CD4-positive, alpha-beta T cell treated with Interferon gamma for 1 hour (primary cell): ENCODE data around the gene ELAVL2.

Experiments used
- DNase-seq: peaks from one replicate; pipeline ENCODE4 v3.0.0-alpha.2; 2020

Gene ELAVL2

DNA sequence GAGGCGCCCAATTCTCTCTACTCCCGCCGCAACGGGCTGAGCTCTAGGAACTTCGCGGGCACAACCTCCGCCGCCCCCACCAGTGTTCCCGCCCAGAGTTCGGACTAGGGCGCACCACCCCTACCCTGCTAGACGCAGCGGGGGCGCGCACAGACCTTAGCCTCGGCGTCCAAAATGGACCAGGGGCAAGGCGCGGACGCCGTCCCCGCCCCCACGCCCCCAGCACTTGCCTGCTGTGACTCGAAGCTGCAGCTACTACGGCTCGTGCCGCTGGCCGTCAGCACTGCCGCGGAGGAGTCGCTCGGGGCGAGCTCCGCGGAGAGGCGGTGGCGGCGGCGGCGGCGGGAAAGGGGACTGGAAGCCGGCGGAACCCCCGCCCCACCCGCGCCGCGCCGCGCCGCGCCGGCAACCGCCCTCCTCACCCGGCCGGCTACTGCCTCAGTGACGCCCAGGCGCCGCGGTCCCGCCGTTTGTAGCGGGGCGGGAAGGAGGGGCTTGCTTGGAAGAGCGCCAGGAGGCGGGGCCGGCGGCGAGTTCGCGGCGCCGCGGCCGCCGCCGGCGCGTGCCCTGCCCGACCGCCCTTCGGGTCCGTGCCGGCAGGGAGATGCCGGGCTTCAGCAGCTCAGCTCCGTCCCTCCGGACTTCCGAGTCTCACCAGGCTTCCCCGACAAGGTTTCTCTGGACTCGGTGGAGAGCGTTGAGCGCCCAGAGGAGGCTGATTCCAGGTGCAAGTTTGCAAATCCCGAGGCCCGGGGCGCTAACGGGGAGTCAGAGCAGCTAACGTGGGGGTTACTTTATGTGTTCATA is 4.5 kb downstream of the ELAVL2 start:
- no peak for DNase-seq

DNA sequence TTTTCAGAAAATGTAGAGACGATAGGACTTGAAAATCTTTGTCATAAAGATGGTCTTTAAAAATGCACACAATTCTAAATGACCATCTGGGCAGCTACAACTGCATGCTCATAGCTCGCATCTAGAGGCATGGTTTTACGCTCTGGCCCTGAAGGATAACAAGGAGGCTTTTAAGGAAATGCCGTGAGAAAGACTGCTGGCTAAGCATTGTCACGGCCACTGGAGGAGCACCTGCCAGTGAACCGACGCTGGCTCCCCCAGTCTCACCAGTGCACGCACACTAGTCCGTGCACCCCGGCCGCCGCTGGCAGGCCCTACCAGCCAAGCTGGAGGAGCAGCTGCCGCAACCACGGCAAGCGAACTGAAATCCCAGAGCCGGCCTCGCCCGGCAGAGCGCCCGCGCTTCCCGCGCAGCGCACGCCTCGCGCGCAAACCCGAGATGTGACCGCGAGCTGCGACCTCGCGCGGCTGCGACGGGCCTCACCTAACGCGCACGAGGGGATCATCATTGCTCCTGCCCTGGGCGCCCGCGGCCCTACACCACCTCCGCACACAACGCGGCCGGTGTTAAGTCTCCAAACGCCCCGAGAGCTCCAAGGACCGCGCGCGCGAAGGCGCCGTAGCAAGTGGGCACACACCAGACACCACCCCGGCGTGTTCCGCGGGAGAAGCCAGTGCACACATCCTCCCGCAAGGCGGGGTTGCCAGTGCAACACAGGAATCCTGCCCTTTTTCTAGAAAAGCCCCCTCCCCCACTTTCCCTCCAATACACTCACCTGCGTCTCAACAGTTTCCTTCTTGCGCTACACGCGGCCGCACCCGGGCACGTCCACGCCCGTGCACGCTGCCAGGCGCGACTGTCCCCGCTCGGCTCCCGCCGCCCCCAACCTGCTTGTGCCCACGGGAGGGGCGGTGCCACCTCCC is 5.3 kb downstream of the ELAVL2 start:
- DNase-seq: no peak

DNA sequence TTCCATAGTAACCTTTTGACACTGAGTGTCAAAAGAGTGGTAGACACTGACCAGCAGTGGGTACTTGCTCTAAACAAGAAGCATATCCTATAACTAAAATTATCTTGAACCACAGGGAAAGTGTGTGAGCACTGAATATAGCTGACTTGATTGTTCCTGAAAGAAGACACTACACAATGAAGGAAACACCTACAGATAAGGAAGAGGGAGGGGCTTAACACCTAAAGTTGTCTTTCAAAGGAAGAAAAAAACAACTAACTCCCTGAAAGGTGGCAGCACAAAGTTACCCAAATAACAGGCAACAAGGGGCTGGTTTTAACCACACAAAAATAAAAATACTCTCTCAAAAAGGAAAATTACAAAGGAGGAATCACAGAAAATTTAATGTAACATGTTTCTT is 6.6 kb downstream of the ELAVL2 start:
- DNase-seq: no peak

DNA sequence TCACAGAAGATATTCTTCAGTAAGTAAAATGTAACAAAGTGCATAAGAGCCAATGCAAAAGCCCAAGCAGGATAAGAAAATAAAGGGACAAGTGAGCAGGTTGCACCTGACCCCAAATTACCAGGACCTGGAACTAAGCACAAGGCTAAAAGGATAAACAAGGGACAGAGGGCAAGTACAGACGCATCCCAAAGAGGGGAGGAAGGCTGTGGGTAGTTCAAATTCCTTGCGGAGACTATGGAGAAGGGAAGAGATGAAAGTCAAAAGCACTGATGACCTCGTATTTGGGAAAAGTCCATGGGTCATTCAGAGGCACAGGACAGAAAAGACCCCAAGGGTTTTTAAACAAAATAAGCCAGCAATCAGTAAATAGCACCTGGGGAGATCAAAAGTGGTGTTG is 11.8 kb downstream of the ELAVL2 start:
- no peak for DNase-seq

DNA sequence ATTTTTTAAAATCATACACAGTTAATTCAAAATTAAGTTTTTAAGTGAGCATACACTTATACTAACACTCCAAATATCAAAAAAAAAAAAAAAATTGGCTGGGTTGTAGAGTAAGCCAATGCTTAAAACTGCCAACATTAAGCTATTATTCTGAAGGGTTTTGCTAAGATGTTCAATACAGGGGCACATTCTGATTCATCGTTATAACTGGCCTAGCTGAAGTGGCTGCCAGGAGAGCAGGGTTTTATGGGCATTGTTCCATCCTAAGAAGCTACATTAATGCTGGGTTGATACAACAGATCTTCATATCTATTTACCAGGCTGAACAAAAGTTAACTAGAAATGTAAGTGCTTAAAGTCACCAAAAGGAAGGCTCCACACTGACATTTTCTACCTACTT is 13.4 kb downstream of the ELAVL2 start:
- DNase-seq: no peak

DNA sequence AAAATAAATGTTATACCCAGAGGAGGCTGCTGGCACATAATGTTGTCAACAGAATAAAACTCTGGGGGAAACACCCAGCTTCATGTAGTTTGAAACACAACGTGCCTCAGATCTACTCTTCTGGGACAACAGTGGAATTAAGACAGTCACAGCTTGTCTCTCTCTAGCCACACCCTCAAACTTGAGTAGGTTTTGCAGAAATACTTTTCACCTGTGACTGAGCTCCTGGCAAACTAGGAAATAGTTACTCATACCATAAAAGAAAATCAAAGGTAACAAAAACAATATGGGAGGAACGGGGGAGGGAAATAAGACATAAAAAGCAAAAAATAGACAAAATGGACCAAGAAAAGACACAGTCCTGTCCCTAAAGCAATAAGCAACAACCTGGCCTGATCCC is 14.4 kb downstream of the ELAVL2 start:
- DNase-seq: no peak

DNA sequence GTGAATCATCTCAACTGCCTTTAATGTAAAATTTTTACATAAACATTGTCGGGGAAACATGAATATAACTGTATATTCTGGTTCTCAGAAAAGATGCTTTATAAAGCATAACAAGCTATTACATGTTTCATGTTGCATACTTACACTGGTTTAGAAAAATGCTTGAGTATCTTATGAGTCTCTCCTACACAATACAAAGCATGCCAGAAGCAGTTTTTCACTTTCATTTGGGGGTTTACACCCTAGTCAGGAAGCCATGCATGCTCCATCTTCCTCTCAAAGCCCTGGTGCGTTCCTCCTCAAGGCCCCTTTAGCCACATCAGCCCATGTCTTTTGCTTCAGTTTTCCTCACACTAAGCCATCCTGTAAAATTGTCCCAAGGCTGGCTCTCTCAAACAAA is 22.8 kb downstream of the ELAVL2 start:
- no peak for DNase-seq

DNA sequence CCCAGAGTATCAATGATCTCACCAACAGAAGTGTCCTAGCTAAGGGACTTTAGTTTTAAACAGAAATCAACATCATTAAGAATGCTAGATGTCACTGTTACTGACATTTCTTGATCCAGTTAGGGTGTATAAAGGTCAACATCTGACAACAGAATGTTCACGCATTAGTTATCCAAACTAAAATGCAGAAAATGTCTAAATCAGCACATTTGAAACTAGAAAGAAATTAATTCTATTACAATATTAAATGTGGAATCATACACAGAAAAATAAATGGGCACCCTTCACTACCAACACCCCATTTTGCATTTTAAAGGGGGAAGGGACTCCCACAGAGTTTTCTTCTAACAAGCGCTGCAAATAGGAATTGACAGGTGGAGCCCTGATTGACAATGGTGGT is 24.5 kb downstream of the ELAVL2 start:
- no peak for DNase-seq

DNA sequence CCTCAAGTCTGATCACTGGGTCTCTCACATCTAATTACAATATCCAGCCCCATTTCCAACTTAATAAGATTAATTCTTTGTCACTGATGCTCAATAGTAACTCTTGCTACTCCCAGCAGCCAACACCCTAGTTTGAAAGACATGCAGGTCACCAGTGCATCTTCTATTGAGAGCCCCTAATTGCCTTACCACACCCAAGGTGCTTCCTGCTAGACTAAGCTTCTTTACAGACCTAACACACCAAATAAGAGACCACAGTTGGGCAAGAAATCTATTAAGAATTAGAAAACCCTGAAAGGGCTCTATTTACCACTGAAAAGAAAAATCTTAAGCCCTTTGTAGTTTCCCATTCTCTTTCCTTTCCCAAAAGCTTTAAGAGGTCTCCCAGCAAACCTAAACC is 26.5 kb downstream of the ELAVL2 start:
- DNase-seq: no peak

DNA sequence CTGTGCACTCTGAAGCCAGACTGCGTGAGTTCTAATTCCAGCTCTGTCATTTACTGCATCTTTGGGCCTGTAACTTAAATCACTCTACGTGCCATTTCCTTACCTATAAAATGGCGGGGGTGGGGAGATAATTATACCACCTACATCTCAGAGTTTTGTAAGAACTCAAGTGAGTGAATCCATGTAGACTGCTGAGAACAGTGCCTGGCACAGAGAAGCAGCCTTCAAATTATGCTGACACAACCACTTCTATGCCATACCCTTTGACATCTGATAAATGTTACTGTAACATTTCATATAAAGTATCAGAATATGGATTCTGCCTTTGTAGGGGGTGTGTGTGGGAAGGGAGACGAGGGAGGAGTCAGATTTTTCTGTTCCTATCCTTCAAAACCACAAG is 27.7 kb downstream of the ELAVL2 start:
- no peak for DNase-seq

DNA sequence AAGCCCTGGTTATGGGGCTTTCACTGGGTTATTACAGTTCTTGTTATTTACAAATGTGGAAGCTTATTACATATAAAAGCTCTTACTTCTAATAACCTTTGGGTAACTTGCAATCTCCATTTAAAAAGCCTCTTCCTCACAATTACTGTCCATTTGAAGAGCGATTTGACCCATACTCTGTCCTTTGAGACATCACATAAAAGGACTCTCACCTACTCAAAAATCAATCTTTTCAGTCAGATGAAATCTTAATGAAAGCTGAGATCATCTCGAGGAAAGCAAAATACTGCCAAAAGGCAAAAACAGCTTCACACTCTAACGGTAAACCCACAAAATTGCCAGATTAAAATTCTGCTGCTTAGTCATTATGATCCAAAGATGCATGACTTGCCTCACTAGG is 29.8 kb downstream of the ELAVL2 start:
- DNase-seq: no peak

DNA sequence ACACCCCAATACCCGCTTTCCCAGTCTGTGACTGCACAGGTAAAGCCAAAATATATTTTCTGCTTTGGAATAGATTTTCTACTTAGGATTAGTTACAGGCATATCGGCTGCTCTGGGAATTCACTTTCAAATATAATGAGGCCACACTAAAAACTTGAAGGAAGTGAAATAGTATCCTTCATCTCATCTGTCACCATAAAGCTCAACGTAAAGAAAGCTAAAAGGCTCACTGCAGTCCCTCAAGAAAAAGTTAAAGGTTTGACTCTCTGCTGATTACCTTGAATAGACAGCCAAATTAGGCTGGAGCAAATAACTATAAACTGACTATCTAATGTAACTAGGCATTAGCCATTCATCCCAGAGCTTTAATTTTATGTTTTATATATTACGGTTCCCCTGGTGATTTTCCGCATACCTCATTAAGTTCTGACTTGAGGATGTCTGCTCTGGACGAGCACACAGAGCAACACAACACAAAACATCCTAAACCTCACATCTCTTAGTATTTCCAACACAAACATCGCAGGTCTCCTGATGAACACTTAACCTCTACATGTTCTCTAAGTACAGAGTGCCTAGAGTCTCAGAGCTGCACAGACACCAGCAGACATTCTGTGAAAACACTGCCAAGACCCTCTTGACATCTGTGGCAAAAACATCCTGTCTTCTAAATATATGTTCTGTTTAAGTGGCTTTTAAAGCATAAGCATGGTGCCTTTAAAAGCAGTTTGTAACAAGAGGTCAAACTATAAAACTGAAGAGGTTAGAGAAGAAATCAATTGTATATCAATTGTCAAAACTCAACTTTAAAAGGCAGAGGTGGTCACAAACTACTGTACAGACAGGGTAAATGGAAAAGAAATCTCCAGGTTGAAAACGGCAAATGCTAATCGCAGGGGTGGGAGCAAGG is 35.4 kb downstream of the ELAVL2 start:
- no peak for DNase-seq

DNA sequence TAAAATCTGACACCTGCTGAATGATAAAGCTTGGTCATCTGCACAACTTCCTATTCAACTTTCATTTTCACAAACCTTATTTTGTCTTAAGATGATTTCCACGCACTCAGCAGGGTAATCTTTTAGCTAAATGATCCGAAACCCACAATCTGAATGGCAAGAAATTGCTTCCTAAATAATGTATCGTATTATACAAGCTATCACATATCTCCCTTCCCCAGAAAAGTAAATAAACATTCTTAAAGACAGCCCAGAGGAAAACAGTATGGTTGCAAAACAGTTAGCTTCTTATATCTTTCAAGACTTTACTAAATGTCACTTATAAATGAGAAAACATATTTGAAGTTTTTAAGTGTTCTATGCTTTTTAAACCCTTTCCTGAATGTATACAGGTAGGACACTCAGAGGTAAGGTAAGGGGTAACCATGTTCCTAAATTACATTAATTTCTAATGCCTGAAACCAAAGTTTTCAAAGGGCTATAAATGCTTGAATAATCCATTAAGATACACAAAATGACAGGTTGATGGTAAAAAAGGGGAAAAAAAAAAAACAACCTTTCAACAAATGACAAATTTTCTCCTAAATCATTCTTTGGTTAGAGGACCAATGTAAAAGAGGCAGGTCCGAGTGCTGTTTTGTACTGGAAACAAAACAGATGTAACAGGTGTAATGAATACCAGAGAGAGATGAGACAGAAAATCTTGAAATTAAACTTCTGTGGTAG is 36.3 kb downstream of the ELAVL2 start:
- DNase-seq: no peak

DNA sequence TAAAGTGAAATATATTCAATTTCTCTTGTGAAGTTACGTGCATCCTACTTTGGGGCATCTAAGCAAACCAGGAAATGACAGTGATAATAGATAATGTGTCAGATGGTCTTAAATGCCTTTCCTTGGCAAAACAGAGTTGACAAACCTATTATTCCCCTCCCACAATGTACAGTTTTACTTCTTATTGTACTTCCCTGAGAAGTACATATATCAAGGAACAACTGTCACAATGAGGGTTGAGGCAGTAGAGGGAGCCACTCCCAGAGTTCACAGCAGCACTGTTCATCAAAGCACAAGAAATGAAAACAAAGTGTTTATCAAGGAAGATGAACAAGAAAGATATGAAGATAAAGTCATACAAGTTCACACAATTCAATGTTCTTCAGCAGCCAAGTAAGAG is 41.1 kb downstream of the ELAVL2 start:
- no peak for DNase-seq

DNA sequence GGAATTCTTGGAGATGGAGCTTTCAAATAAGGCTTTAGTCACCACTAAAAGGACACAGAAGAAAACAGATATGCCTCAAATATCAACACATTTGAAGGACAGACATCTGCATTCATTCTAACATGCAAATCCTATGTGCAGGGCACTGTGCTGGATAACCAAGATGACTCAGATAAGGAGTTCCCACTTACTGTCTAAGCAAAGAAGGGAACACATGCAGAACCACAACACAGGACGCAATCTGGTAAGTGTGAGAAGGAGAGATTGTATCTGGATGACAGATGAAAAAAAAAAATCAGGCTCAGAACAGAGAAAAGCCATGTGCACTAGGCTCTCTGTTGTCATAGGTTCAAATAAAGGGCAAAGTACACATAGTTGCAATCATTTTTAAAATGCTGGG is 42.5 kb downstream of the ELAVL2 start:
- DNase-seq: no peak

DNA sequence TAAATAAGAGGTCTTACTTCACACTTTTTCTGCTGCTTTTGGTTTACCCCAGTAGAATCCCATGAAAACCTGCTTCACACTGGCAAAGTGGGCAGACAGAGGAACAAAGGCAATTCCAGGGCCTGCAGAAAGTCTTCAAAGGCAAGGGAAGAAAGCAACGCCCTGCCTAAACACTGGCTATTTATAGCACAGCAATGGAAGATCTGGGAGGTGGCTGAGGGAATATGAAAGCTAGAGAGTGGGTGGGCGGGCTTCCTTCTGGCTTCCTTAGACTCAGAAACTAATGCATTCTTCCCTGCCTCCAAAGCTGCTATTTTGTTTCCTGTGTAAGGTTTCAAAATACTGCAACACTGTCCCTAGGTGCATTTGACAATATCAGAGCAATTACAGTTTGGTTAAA is 46.8 kb downstream of the ELAVL2 start:
- DNase-seq: no peak

DNA sequence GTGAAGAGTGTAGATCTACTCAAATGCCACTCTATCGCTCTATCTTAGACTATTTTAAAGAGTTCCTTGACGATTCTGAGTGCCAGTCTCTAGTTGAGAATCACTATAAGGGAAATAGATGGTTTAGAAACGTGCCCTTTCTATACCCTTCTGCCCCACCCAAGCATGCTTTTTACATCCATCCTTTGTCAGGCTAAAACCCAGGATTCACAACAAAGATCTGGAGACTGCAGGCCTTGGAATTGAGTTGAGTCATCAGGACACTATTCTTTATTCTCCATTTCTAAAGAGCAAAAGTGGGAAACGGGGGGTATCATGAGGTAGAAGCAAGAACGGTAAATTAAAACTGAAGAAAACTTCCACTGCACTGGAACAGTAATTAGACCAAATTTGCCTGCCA is 48.7 kb downstream of the ELAVL2 start:
- DNase-seq: no peak

DNA sequence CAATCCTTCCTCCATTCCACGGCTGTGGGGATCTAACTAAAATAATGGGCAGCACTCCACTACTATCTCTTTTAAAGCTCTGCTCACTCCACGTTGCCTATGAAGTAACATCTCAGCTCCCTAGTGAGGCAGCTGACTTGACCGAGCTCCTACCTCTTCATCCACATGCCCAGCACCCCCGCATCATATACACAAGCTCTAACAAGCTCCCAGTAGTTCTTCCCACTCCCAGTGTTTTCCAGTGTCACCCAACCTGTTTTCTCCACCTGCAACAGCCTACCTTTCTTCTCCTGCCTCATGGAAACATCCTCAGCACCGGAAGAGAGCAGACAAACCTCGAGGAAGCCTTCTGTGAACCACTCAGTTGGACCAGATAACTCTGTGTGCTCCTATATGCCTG is 50.5 kb downstream of the ELAVL2 start:
- DNase-seq: no peak

DNA sequence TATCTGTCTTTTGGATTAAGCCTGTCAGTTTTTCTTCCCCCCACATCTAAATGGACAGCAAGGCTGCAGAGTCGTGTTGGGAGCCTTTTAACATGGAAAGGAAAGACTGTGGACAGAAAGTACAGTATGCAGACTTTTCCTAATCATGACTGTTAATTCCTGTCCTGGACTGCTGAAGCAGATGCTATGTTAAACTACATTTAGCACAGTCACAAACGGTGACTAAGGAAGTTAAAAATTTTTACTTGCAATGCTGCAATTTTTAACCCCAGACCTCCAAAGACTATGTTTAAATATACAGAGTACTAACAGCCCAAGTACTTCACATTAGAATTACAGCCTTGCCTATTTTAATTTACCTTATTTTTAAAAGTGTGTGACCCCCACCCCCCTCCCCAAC is 51.8 kb downstream of the ELAVL2 start:
- DNase-seq: no peak

DNA sequence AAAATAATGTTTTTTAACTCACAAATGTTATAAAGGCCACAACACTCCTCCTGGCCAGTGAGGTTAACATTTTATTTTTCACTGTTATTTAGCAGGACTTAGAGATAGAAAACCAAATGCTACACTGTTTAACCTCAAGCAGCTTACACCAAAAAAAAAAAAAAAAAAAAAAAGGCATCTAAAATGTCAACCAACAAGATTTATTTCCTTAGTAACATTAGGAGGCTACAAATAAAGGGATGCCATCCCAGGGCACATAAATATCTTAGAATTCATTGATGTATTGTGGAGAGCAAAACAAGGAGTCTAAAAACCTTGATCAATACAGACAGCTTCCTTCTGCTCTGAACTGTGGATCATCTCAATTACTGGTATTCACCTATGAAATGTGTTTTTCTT is 53.7 kb downstream of the ELAVL2 start:
- DNase-seq: no peak

DNA sequence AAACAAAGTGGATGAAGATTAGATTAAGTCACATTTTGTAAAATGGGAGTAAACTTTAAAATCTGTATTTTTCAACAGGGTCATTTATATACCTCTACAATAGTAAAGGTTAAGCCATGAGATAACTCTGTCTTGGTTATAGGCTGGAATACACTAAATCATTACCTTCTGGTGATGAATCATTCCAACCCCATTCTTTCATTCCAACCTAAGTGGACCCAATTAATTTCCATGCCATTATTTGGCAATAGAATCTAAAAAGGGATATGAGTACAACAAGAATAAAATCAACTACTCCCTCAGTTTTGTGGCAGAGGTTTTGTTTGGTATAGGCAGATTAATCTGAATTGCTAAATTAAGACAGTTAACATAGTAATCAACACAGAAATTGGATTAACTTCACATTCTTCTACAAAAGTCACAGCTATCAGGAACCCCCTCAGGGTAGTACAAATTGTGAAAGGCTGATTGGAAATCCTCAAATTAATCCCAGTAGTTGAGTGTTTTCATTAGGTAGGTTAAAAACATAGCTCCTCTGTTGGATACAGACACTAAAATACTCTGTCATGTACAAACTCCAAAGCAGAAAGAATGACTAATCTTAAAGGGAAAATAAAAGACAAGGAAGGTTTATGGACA is 54.2 kb downstream of the ELAVL2 start:
- no peak for DNase-seq
